Stromal cell of bone marrow (primary cell): Measurements from ENCODE around the gene IFRD2.
"Not testable (repeated sequence)": the region's sequence is repeated elsewhere in the genome, so short reads cannot be mapped to it uniquely, and the experiment has no call there.

Experiments used
- DNase-seq: peaks from one replicate; pipeline ENCODE4 v3.0.0-alpha.2; 2012; ENCODE audit warnings: low read depth

Gene IFRD2

DNA sequence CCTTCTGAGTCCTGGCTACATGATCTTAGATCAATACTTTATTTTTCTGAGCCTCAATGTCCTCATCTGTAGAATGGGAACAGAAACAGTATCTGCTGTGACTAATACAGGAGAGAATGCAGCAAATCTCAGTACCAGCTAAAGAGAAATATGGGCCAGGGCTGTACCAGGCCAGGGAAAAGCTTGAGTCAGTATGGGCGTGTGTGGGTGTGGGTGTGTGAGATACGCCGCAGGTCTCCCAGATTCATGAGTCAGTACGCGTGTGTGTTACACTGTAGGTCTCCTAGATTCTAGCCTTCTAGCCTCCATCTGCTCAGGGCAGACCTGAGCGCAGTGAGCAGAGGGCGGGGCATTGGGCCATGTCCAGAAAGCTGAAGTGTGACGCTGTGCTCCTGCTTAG is 41.0 kb downstream of the IFRD2 start:
- DNase-seq = peak; percentile 49

DNA sequence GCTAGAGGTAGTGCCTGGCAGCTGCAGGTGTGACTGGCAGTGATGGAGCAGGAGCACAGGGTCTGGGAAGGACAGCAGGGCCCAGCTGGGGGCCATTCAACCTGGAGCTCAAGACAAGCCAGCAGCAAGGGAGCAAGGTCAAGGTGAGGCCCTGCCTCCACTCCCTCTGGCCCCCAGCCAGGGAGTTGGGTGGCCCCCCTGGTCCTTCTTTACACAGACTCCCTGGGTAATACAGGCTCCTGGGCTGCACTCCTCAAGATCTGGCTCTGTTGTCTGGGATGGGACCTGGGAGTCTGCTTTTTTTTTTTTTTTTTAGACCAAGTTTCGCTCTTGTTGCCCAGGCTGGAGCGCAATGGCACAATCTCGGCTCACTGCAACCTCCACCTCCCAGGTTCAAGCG is 41.7 kb downstream of the IFRD2 start:
- no peak for DNase-seq

DNA sequence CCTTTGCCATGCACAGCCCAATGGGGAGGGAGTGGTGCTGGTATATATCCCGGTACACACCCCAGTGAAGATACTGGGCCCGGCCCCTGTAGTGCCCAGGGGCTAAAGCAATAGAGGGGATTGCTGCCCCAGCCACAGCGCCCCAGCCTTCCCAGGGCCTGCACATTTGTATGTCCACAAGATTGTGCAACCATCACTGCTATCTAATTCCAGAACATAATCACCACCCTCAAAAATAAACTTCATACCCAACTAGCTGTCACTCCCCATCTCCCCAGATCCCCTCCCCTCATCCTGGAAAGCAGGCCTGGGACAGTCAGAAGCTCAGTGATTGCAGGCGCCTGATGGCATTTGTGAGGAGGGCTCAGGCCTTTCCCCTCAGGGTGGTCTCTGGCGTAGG is 42.8 kb downstream of the IFRD2 start:
- DNase-seq = no peak

DNA sequence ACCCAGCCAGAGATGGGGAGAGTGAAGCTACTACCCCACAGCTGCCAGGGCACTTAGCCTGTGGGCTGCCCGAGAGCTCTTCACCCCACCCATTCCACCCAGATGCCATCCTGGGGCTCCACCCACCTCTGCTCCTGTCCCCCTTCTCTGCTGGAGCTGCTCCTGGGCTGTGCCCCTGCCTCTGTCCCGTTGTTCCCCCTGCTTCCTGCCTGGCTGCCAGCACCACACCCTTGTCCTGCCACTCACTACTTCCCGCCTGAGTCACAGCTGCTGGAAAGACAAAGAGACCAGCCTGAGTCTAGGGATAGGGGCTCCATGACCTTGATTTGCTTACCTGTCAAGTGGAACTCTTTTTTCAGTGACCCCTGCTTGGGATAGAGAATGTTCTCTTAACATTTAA is 43.8 kb downstream of the IFRD2 start:
- DNase-seq = no peak

DNA sequence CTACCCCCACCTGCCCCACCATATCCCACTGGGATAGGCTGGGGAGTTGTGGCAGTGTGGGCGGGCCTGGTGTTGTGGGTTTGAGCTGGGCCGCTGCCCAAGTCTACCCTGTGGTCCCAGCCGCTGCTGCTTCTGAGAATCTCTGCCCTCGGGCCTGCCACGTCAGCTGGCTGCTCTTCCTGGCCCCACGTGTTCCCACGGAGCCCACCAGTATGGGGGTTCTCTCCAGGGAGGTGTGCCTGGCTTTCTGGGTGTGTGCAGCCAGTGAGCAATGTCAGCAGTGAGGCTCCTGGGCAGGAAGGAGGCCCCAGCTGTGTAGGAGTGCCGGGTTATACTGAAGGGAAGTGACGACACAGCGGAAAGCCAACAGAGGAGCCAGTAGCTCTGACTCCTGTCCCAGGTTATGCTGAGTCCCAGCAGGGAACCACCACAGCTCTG is 45.7 kb downstream of the IFRD2 start:
- peak; percentile 93 for DNase-seq

DNA sequence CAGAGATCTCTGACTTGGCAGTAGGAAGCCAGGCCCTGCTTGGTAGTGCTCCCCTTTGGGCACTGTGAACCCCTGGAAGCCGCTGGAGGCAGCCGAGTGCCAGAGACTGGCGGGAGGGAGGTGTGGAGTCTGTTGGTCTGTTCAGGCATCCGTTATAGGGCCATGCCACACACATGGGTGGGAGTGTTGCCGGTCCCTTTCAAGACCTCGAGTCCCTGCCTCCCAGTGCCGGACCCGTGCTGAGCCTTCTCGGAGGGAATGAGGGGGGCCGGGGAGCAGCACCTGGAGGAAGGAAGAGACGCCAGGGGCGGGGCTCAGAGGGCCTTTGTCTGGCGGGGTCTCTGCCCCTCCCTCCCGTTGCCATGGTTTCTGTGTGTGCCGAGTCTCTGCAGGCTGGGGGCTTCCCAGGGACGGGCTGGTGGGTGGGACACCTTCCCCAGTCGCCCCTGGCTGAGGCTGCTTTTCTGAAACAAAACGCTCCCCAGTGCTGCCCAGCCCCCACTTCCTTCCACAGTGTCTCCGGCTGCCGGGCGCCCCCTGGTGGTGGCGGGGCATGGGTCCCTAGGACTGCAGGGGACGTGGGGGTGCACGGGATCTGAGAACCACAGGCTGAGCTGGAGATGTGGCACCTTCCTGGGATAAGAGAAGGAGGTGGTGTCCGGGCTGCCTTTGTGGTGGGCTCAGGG is 46.3 kb downstream of the IFRD2 start:
- DNase-seq = peak; percentile 77

DNA sequence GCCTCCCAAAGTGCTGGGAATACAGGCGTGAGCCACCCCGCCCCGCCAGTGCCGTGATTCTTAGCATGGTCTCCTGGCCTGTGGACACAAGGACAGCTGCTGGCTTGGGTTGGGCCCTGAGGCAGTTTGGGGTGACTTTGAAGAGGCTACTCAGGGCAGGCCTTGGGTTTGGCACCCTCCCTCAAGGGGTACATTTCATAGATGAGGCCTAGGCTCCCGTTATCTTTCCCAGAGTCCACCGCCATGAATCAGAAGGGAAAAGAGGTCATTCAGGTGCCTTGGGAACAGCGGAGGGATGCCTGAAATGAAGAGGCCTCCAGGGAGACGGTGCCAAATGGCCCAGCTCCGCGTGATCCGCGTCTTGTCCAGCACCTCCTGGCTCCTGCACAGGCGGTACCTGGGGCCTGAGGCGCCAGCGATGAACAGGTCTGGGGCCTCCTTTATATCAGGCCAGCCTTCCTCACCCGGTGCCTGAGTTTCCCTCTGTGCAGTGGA is 46.9 kb downstream of the IFRD2 start:
- no peak for DNase-seq

DNA sequence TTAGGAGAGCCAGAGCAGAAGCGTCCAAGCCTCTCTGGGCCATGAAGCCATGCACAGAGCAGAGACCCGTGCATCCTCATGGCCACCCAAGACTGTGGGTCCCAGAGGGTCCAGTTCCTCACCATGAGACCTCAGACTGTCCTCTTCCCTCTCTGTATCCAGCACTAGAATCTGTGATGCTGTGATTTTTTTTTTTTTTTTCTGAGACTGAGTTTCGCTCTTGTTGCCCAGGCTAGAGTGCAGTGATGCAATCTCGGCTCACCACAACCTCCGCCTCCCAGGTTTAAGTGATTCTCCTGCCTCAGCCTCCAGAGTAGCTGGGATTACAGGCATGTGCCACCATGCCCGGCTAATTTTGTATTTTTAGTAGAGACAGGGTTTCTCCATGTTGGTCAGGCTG is 47.4 kb downstream of the IFRD2 start:
- DNase-seq = not testable (repeated sequence)

DNA sequence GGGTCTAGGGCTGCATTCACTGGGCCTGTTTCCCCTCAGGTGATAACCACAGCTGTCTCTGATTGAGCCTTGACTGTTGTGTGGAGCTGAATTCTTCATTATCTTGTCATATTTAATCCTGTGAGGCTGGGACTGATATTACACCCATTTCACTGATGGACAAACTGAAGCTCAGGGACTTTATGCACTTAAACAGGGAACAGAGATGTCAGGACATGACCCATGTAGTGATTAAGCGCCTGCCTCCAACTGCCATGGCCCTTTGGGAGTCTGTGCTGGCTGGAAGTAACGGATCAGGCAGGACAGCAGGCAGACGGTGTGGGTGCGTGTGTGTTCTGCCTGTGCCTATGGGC is 48.7 kb downstream of the IFRD2 start:
- DNase-seq = no peak

DNA sequence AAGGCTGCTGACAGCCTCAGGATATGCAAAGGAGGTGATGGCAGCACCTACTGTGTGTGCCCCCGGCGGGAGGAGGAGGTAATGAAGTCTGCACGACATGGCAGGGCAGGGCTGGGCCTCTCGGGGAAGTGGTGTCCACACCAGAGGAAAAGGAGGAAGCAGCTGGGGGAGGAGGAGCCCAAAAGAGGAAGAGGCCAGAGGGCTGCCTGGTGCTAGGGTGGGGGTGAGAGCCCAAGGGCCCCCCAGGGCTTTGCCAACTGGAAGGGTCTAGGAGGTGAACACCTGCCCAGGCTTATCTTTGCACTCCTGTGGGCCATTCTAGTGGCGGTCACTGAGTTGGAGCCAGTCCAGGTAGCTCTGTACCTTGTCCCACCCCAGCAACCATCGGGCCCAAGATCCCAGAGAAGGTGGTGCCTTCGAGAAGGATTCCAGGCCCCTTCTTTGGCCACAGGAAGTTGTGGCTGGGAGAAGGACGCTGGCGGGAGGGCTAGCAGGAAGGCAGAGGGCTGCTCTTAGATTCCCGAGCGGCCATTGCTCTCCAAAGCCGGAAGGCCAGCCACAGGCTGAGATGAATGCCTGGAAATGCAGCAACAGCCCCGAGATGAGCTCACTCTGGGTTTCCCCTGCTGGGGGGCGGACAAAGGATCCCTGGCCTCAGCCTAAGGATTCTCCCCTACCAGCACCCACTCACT is 49.2 kb downstream of the IFRD2 start:
- no peak for DNase-seq

DNA sequence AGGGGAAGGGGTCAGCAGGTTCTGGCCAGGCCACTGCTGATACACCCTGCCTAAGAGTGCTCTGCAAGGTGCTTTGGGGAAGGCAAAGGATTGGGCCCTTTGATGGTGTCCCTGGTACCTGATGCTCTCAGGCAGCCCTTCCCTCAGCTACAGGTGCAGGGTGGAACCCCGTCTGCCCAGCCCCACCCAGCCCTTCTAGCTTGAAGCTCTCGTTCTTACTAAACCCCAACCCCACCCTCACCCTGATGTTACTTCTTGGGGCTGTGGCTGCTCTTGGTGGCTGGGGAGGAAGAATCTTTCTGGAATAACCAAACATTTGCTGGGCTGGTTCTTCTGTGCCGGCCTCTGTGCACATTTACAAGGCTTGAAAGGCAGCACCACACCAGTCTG is 49.9 kb downstream of the IFRD2 start:
- DNase-seq = no peak

DNA sequence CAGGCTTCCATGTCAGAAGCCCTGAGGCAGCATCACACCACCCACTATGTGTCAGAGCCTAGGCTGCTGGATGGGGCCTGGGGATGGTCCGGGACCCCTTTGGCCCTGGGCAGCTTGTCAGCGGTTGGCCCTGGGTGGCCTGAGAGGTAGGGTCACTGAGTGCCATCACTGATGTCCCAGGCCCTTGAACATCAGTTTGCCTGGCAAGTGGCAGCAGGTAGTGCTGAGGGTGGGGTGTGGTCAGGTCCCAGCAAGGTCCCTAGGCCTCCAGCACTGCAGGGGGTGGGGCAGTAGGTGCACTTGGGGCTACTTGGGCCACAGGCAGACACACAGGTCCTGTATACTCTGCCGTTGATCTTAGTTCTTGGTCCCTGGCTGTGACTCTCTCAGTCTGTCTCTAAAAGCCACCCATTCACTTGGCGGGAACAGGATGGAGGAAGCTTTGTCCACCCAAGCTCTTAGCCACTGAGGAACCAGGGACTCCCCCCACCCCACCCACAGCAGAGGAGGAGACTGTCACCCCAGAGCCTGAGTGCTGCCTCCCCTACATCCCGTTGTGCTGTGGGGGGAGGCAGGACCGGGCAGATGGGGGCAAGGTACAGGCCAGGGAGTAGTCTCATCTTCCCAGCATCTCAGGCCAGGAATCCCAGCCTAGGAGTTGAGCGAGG is 50.4 kb downstream of the IFRD2 start:
- DNase-seq = no peak

DNA sequence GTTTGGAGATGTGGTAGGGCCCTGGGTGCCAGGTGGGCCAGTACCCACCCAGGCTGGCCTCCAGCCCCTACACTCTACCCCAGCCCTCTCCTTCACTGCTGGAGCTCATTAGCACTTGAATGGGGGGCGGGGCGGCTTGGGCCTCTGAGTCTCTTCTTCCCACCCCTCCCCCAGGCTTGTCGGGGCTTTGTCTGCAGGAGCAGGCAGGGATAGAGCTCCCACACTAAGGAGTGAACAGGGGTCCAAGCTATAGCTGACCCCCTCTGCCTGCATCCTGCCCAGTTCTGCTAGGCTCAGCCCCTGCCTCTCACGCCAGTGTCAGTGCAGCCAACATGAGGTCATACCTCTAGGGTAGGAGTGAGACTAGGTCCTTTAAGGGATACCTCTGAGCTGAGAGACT is 51.1 kb downstream of the IFRD2 start:
- DNase-seq = no peak

DNA sequence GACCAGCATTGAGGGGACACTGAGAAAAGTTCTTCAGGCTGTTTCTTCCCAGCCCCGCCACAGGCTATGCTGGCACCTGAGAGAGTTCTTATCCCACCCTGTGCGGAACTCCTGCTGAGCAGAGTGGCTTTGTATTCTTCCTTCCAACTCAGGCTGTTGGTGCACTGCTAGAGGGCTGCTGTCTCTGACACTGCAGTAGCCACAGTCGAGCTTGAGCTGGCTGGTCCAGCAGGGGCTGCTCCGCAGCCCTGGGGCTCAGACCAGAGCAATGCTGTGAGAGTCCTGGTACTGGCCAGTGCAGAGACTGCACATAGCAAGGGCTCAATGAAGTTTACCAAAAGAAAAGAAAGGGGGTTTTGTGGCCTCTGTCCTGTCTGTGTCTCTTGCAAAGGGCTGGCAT is 52.6 kb downstream of the IFRD2 start:
- no peak for DNase-seq

DNA sequence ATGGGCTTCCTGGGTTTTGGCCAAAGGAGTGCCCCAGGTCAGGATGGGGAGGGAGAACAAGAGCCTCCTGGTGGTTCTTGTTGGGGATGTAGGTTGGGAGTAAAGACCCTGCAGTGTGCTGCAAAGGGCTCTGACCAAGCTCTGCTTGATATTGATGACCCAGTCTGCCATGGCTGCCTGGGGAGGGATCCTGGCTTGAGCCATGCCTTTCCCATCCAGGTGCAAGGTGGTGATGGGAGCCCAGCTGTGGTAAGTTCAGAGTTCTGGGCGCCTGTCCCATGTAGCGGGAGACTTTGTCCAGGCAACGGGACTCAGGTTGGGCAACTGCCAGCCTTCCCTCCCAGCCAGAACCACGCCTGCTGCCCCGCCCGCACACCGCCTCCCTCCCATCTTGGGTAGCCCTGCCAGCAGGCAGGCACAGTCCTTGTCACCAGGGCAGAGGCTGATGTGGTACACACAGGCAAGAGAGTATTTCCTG is 53.6 kb downstream of the IFRD2 start:
- no peak for DNase-seq

DNA sequence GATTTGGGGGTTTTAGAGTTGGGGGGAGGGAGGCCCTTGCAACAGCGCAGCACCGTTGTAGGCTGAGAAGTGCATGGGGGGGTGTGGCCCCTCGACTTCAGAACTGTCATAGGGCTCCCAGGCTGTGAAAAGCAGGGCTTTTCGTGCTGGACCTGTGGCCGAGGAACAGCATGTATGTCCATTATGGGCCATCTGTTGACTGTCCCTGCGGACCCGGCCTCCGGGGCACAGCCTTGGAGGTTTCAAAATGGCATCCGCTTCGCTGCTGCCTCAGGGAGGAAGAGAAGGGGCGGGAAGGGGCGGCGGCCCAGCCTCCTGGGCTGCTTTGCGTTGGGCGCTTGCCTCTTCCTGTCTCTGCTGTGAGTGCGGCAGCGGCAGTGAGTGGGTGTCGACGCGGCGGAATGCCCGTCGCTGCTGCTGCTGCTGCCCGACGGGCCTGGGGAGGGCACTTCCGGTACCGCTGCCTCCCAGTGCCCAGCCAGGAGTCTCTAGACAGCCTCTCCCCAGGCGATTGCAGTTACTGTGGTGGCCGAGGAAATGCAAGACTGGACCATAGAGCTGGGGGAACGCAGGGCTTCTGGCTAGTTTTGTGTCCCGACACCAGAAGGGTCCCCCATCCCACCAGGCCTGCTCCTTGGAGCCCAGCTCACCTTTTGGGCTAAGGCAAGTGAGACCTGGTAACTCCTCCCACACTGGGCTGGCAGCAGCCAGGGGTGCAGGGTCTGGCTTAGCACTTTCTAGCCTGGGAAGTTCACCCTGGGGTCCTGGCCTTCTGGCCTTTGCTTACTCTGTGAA is 54.3 kb downstream of the IFRD2 start:
- DNase-seq = peak; percentile 71
